ENCODE data around the gene CRYZL1. TPM values are rescaled to one million over a fixed set of nuclear protein-coding genes. Genes with fewer than 3 reads are reported as not detected.

CRYZL1 gene
- total and polyA plus RNA-seq, 2 of the 8 experiments (the other 6 are each of a cell fraction or from before 2014, with no cell fraction given) = 15.6 to 15.8 TPM

DNA sequence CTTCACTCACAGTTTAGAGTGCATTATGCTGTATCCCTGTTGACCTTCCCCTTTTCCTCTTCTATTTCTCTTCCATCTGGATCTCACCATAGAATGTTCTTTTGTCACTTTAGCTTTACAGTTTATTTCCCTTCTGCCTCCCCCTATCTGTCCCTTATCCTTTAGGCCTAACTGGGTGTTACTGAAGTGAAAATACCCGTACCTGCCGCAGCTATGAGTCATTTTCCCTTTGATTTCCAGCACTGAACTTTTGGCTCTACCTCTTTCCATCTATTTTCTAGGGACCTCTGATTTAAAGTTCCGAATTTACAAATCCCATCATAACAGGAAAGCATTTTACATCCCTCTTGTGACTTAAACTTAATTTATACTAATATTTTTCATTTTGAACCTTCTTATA is 20.5 kb upstream of the CRYZL1 start:
- H4K20me1 ChIP-seq (replicated peaks in 1 of 2; ENCODE audit: control insufficient read depth in 1 of 2, insufficient read depth in 2 of 2, low read length in 2 of 2) = peaks cover 3 to 21% of the 10 kb centered on the region in 2 experiments
- H2BK15ac ChIP-seq (ENCODE audit: low read length) = no peak overlapping the region
- H3K27me3 ChIP-seq (replicated peaks in 1 of 4; ENCODE audit: control insufficient read depth in 3 of 4, extremely low read depth in 1 of 4, insufficient read depth in 3 of 4, low read length in 3 of 4) = no peaks in the 10 kb centered on the region
- H3K23me2 ChIP-seq (ENCODE audit: low read depth, low read length) = no peaks in the 10 kb centered on the region
- no peak overlapping the region for H4K91ac ChIP-seq (replicated peaks; ENCODE audit: insufficient read length, low read length)
- H3K4me1 ChIP-seq (replicated peaks in 1 of 4; ENCODE audit: control insufficient read depth in 3 of 4, insufficient read depth in 4 of 4, low read length in 3 of 4) = peaks cover 0 to 9% (median 2%) of the 10 kb centered on the region in 4 experiments; a peak in 3 of 7 replicates
- no peak overlapping the region for H3K4me3 ChIP-seq (ENCODE audit: extremely low read depth in 1 of 4, insufficient read depth in 2 of 4, low read depth in 3 of 4, low read length in 4 of 4)
- no peak overlapping the region for H3K9ac ChIP-seq (replicated peaks in 1 of 4; ENCODE audit: extremely low read depth in 1 of 4, low read depth in 3 of 4, low read length in 3 of 4)
- H2AFZ ChIP-seq (ENCODE audit: low read length) = no peak overlapping the region
- 91% methylated on average over 3 of the region's 3 CpGs; no CpG with 5 or more reads in 1 of the 2 experiments for WGBS, 2 experiments (ENCODE audit: extremely low coverage in 1 of 2, insufficient coverage in 1 of 2, insufficient read length in 1 of 2, insufficient replicate concordance in 2 of 2, low coverage in 1 of 2, low lambda C conversion rate in 2 of 2, missing lambda C conversion rate in 1 of 2)
- FAIRE-seq (no peak), DNase-seq (ENCODE audit: low read depth in 1 of 2, low spot score in 2 of 2) (no peak)
- no peak overlapping the region for H3K27ac ChIP-seq (ENCODE audit: low read depth, low read length)
- ChIA-PET CTCF (ENCODE audit: partially characterized antibody) (no interaction called here), POLR2A (ENCODE audit: partially characterized antibody) (interaction anchor here (0.5 to 1.0 kb wide), 2 partner anchors 8 to 12 kb away, joined by 3 read pairs; no protein-coding TSS in a partner anchor)
- no peak overlapping the region for H2BK12ac ChIP-seq (ENCODE audit: low read depth, low read length)
- no peak overlapping the region for H3K14ac ChIP-seq (ENCODE audit: insufficient read length)
- no peak overlapping the region for H3K4ac ChIP-seq (replicated peaks; ENCODE audit: insufficient read length, low read depth, low read length)
- peaks cover 26 to 98% of the 10 kb centered on the region in 2 experiments for H3K79me2 ChIP-seq (ENCODE audit: control insufficient read depth in 1 of 2, insufficient read depth in 2 of 2, low read length in 2 of 2)
- no peak overlapping the region for H4K8ac ChIP-seq (ENCODE audit: extremely low read depth, insufficient read depth, low read length)
- H2BK20ac ChIP-seq (ENCODE audit: low read length) = no peak overlapping the region
- H4K5ac ChIP-seq (ENCODE audit: insufficient read length, low read depth, low read length) = no peak overlapping the region
- H3K4me2 ChIP-seq (ENCODE audit: insufficient read depth in 1 of 2, low read depth in 2 of 2, low read length in 2 of 2) = no peak overlapping the region
- H2AK5ac ChIP-seq (ENCODE audit: low read depth, low read length) = no peak overlapping the region
- H2BK5ac ChIP-seq (ENCODE audit: low read depth, low read length) = no peak overlapping the region
- H3K23ac ChIP-seq (ENCODE audit: insufficient read length) = no peak overlapping the region
- H3K79me1 ChIP-seq (ENCODE audit: low read depth, low read length) = peaks cover 9% of the 10 kb centered on the region
- TF ChIP-seq KDM4A (IDR thresholded peaks at IDR 0.05; ENCODE audit: low read depth, low read length, severe bottlenecking) = no peak
- TF ChIP-seq TBP (IDR thresholded peaks at IDR 0.05; ENCODE audit: low read depth, low read length) = no peak
- TF ChIP-seq SIN3A (conservative IDR thresholded peaks at IDR 0.05 in 1 of 2, IDR thresholded peaks at IDR 0.05 in 1 of 2; ENCODE audit: low read depth in 1 of 2, low read length in 2 of 2) = no peak
- no peak for TF ChIP-seq KDM1A (IDR thresholded peaks at IDR 0.05; ENCODE audit: borderline replicate concordance, low read length)
- no peak for TF ChIP-seq ZNF274 (IDR thresholded peaks at IDR 0.05; ENCODE audit: borderline replicate concordance, extremely low read depth, low read length)
- no peak for TF ChIP-seq RNF2 (IDR thresholded peaks at IDR 0.05; ENCODE audit: borderline replicate concordance, low read depth, low read length, missing control alignments, poor library complexity, severe bottlenecking)
- no peak for TF ChIP-seq SP2 (IDR thresholded peaks at IDR 0.05; ENCODE audit: low read length)
- no peak for TF ChIP-seq BACH1 (IDR thresholded peaks at IDR 0.05; ENCODE audit: low read length)
- TF ChIP-seq, protein P1, sequence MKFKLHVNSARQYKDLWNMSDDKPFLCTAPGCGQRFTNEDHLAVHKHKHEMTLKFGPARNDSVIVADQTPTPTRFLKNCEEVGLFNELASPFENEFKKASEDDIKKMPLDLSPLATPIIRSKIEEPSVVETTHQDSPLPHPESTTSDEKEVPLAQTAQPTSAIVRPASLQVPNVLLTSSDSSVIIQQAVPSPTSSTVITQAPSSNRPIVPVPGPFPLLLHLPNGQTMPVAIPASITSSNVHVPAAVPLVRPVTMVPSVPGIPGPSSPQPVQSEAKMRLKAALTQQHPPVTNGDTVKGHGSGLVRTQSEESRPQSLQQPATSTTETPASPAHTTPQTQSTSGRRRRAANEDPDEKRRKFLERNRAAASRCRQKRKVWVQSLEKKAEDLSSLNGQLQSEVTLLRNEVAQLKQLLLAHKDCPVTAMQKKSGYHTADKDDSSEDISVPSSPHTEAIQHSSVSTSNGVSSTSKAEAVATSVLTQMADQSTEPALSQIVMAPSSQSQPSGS (IDR thresholded peaks at IDR 0.05; ENCODE audit: low read length) = no peak
- H3K36me3 ChIP-seq (ENCODE audit: control insufficient read depth in 2 of 4, insufficient read depth in 4 of 4, low read length in 3 of 4) = no peaks in the 10 kb centered on the region
- no peak overlapping the region for H3K56ac ChIP-seq (replicated peaks; ENCODE audit: insufficient read length, low read depth, low read length)
- H3K18ac ChIP-seq (ENCODE audit: extremely low read depth, low read length) = no peak overlapping the region
- no peak overlapping the region for H2BK120ac ChIP-seq (replicated peaks; ENCODE audit: low read depth, low read length)
- H3K9me3 ChIP-seq (ENCODE audit: insufficient read depth in 2 of 2, low read depth in 1 of 2, low read length in 1 of 2) = no peaks in the 10 kb centered on the region

All from H1 (cell line).